A673 (cell line): ENCODE results near the gene TPM1. TPM values are rescaled to one million over a fixed set of nuclear protein-coding genes. Genes with fewer than 3 reads are reported as not detected.

ENCODE experiments used
- BruUV-seq: library from RNA; stranded (reverse); fragments of 400-500 nt; replicated peaks from 2 replicates; lab custom pipeline; 2021; lab: Mats Ljungman, UMichigan
- CTCF ChIA-PET: fragments of 300-600 bp; sonication (Branson Sonifier 250); formaldehyde crosslinking; loops from one replicate; lab custom pipeline; 2022; ENCODE audit warnings: antibody characterized with exemption; lab: Charles Lee
- POLR2A ChIA-PET: fragments of 300-600 bp; sonication (Branson Sonifier 250); formaldehyde crosslinking; loops from one replicate; lab custom pipeline; 2022; ENCODE audit warnings: antibody characterized with exemption; ENCODE audit not compliant: low non-redundant PET; lab: Charles Lee
- DNase-seq: peaks from one replicate; pipeline ENCODE4 v3.0.0-alpha.2; 2015; ENCODE audit warnings: low spot score
- H3K27ac ChIP-seq: fragments of 200-600 bp; sonication (generic); 2 replicates; pipeline ENCODE4 v1.5.1; 2016; ENCODE audit warnings: mixed run types, low read depth, mild to moderate bottlenecking, mixed read lengths, antibody characterized with exemption, low read length; ENCODE audit not compliant: poor library complexity, severe bottlenecking
- H3K27me3 ChIP-seq: fragments of 200-600 bp; sonication (generic); replicated peaks from 2 replicates; pipeline ENCODE4 v1.6.1; 2017; ENCODE audit warnings: mixed run types, low read depth, mild to moderate bottlenecking, mixed read lengths, antibody characterized with exemption, low read length; ENCODE audit not compliant: insufficient read depth, poor library complexity
- H3K36me3 ChIP-seq: fragments of 200-600 bp; sonication (generic); 2 replicates; pipeline ENCODE4 v1.6.1; 2016; ENCODE audit warnings: mixed run types, mild to moderate bottlenecking, mixed read lengths, antibody characterized with exemption, low read length; ENCODE audit not compliant: insufficient read depth, poor library complexity, severe bottlenecking
- H3K4me1 ChIP-seq: fragments of 200-600 bp; sonication (generic); 2 replicates; pipeline ENCODE4 v1.6.1; 2017; ENCODE audit warnings: mixed run types, mild to moderate bottlenecking, mixed read lengths, antibody characterized with exemption, low read length; ENCODE audit not compliant: insufficient read depth, poor library complexity, severe bottlenecking
- H3K4me3 ChIP-seq: fragments of 200-600 bp; sonication (generic); 2 replicates; pipeline ENCODE4 v1.5.1; 2016; ENCODE audit warnings: low read depth, mixed run types, mild to moderate bottlenecking, mixed read lengths, low read length; ENCODE audit not compliant: poor library complexity, severe bottlenecking
- H3K9me3 ChIP-seq: fragments of 200-600 bp; sonication (generic); 2 replicates; pipeline ENCODE4 v1.6.1; 2016; ENCODE audit warnings: mixed run types, low read depth, mild to moderate bottlenecking, mixed read lengths, antibody characterized with exemption, low read length; ENCODE audit not compliant: poor library complexity, severe bottlenecking
- EZH2 ChIP-seq: fragments of 200-600 bp; sonication (generic); IDR thresholded peaks from 2 replicates; pipeline ENCODE4 v1.6.1; 2017; ENCODE audit warnings: borderline replicate concordance, low read depth, mild to moderate bottlenecking, mixed read lengths, antibody characterized with exemption, low read length; ENCODE audit not compliant: poor library complexity, severe bottlenecking
- intact Hi-C: fragments of 100-400 bp; cut with micrococcal nuclease; formaldehyde crosslinking; loops from one replicate; pipeline ENCODE4 v1.10.0; 2022; ENCODE audit not compliant: unreplicated experiment
- total RNA-seq: library from RNA; stranded (reverse); gene quantifications from 2 replicates; pipeline ENCODE4 v1.2.3, GENCODE V29; 2021
- TF ChIP-seq, protein P1 (sequence below): fragments of 300-800, 200-600 bp; sonication (generic); conservative IDR thresholded peaks from 2 replicates; pipeline ENCODE4 v1.5.1; 2017; ENCODE audit warnings: low read depth, mild to moderate bottlenecking, antibody characterized with exemption, low read length, moderate library complexity, mixed read lengths

Gene TPM1
- total RNA-seq, 1 experiment from 2014 or later, result 31.2 TPM

- Histone ChIP-seq H3K36me3 (no peaks in the 10 kb centered on the region), H3K4me3 (no peak overlapping the region), H3K27ac (no peak overlapping the region), H3K9me3 (no peaks in the 10 kb centered on the region), H3K27me3 (no peaks in the 10 kb centered on the region), H3K4me1 (no peaks in the 10 kb centered on the region)
- ChIA-PET CTCF (no interaction called here), POLR2A (interaction anchor here (0.6 kb wide), 1 partner anchor 10 kb away, joined by 3 read pairs; no protein-coding TSS in a partner anchor)
- intact Hi-C loops, result no loop called here
- no TSS peak for BruUV-seq
- no peak for TF ChIP-seq EZH2
- TF ChIP-seq, protein P1, sequence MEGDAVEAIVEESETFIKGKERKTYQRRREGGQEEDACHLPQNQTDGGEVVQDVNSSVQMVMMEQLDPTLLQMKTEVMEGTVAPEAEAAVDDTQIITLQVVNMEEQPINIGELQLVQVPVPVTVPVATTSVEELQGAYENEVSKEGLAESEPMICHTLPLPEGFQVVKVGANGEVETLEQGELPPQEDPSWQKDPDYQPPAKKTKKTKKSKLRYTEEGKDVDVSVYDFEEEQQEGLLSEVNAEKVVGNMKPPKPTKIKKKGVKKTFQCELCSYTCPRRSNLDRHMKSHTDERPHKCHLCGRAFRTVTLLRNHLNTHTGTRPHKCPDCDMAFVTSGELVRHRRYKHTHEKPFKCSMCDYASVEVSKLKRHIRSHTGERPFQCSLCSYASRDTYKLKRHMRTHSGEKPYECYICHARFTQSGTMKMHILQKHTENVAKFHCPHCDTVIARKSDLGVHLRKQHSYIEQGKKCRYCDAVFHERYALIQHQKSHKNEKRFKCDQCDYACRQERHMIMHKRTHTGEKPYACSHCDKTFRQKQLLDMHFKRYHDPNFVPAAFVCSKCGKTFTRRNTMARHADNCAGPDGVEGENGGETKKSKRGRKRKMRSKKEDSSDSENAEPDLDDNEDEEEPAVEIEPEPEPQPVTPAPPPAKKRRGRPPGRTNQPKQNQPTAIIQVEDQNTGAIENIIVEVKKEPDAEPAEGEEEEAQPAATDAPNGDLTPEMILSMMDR, result no peak
- no peak for DNase-seq
Observed at GRCh38 chr15:63066272-63066671, 23.7 kb downstream of the TPM1 start.

DNA sequence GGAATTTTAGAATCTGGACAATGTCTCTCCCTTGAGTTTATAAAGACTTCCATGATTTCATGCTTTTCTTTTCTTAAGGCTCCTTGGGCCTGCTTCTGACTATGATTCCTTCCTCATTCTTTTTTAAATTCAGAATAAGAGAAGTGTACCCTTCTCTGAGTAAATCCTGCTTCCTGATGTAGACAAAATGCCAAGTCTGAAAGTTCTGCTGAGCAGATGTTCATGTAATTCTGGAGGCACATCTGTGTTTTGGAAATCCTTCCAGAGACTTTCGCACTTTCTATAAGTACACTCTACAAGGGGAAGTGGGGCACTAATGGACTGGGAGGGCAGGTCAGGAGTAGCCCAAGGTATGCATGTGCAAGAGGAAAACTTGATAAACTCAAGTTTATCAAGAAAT is 24.8 kb downstream of the TPM1 start:
- H3K4me3 ChIP-seq, result no peak overlapping the region
- intact Hi-C loops, result no loop called here
- TF ChIP-seq, protein P1, result no peak
- no peak for TF ChIP-seq EZH2
- H3K27me3 ChIP-seq, result no peaks in the 10 kb centered on the region
- H3K27ac ChIP-seq, result no peak overlapping the region
- no peaks in the 10 kb centered on the region for H3K36me3 ChIP-seq
- no peaks in the 10 kb centered on the region for H3K9me3 ChIP-seq
- H3K4me1 ChIP-seq, result no peaks in the 10 kb centered on the region
- POLR2A ChIA-PET, result no interaction called here
- DNase-seq, result no peak
- no TSS peak for BruUV-seq
- CTCF ChIA-PET, result no interaction called here

DNA sequence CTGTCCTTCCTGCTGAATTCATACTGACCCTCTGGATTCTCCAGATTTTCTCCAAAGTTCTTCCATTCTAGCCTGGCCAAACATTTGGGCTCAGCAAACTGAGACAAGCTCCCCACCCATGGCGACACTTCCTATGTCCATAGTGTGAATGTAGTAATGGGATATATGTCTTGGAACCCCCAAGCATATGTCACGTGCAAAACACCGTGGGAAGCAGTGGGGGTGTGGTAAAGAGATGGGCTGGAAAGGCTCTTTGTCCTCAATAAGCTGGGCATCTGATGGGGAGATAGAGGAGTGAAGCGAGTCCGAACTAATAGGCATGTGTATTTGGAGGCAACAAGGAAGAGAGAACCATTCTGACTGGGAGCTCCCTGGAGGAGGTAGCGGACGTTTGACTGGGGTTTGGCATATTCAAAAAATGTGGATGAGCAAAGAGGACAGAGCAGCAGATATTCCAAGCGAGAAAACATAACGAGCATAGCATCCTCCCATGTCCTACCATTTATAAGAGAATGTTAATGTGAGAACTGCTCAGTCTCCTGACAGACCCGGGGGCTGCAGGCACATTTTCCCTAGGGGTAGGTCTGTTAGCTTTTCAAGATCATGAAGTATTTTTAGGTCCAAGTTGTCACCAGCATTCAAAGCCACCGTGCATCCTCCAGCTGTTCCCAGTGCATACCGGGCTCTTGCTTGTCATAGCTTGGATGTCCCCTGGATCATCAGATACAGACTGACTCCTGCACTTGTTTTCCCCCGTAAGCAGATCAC is 25.6 kb downstream of the TPM1 start:
- ChIA-PET CTCF (no interaction called here), POLR2A (no interaction called here)
- BruUV-seq, result no TSS peak
- TF ChIP-seq EZH2, result no peak
- TF ChIP-seq, protein P1, result no peak
- H3K27ac ChIP-seq, result no peak overlapping the region
- DNase-seq, result no peak
- no peaks in the 10 kb centered on the region for H3K4me1 ChIP-seq
- H3K4me3 ChIP-seq, result no peak overlapping the region
- intact Hi-C loops, result no loop called here
- no peaks in the 10 kb centered on the region for H3K36me3 ChIP-seq
- H3K9me3 ChIP-seq, result no peaks in the 10 kb centered on the region
- no peaks in the 10 kb centered on the region for H3K27me3 ChIP-seq
